Measurements from ENCODE around the gene CRTC3. TPM values are rescaled to one million over a fixed set of nuclear protein-coding genes. Genes with fewer than 3 reads are reported as not detected.

The CRTC3 gene
- total and polyA plus RNA-seq, 2 donors (not counting 3 experiments of a cell fraction or from before 2014, with no cell fraction given) = 16.2 to 26.4 TPM

DNA sequence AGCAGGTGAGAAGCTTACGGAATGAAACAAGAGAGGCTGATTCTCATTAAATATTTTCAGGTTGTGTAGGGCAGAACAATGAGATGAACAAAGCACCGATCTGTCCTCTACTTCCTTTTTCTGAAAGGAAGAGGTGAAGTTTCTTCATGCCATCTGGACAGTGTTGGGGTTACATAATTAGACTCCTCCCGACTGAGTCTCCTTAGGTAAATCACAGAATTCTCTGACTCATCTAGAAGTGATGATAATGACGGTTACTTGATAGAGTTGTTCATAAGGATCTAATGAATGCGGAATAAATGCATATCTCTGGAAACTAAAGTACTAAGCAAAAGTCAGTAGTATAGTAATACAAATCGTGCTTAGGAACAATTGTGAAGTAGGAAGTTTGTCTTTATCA lies 21.2 kb downstream of the CRTC3 start:
- Histone ChIP-seq H3K9ac (replicated peaks; ENCODE audit: extremely low read depth, insufficient read depth, low read length) (no peak overlapping the region), H4K20me1 (replicated peaks; ENCODE audit: control insufficient read depth, extremely low read depth, insufficient read depth, low read length) (no peaks in the 10 kb centered on the region), H3K27me3 (ENCODE audit: control insufficient read depth in 2 of 2, insufficient read depth in 2 of 2, low read length in 2 of 2) (no peaks in the 10 kb centered on the region), H3K4me2 (ENCODE audit: insufficient read depth, low read length) (no peak overlapping the region), H3K9me1 (replicated peaks; ENCODE audit: control insufficient read depth, extremely low read depth, insufficient read depth, low read length) (no peaks in the 10 kb centered on the region), H3K4me1 (ENCODE audit: control insufficient read depth, extremely low read depth, insufficient read depth, low read length) (no peaks in the 10 kb centered on the region), H3K36me3 (ENCODE audit: control insufficient read depth in 2 of 2, extremely low read depth in 1 of 2, insufficient read depth in 2 of 2, low read length in 2 of 2) (peaks cover 0 to 3% of the 10 kb centered on the region in 2 experiments), H3K9me3 (replicated peaks; ENCODE audit: control insufficient read depth, insufficient read depth, low read length) (no peaks in the 10 kb centered on the region), H3K4me3 (replicated peaks in 1 of 3; ENCODE audit: insufficient read depth in 1 of 3, low read depth in 1 of 3, low read length in 3 of 3) (no peak overlapping the region), H3K79me2 (ENCODE audit: control insufficient read depth, insufficient read depth, low read length) (no peaks in the 10 kb centered on the region), H2AFZ (ENCODE audit: low read depth, low read length) (no peak overlapping the region), H3K27ac (ENCODE audit: insufficient read depth, low read depth, low read length) (no peak overlapping the region)
- intact Hi-C loops (cut with micrococcal nuclease) = no loop called here
- CTCF ChIA-PET = interaction anchor here (1.0 kb wide), 1 partner anchor 10 kb away, joined by 3 read pairs; no protein-coding TSS in a partner anchor
- FAIRE-seq (no peak), DNase-seq (ENCODE audit: low read depth, low spot score) (no peak)
- POLR2A ChIA-PET = no interaction called here
- TF ChIP-seq POLR2A (IDR thresholded peaks at IDR 0.05; ENCODE audit: low read depth, low read length) (no peak), GATA2 (IDR thresholded peaks at IDR 0.05; ENCODE audit: insufficient read depth, insufficient read length, low read depth, low read length) (no peak), EZH2 (IDR thresholded peaks at IDR 0.05; ENCODE audit: borderline replicate concordance, low read depth, low read length, severe bottlenecking) (no peak), POLR2AphosphoS5 (IDR thresholded peaks at IDR 0.05; ENCODE audit: insufficient read depth, low read depth, low read length) (no peak), MYC (IDR thresholded peaks at IDR 0.05; ENCODE audit: low read depth, low read length) (no peak), FOS (IDR thresholded peaks at IDR 0.05; ENCODE audit: borderline replicate concordance, insufficient read depth, low read length) (no peak), JUN (IDR thresholded peaks at IDR 0.05; ENCODE audit: borderline replicate concordance, insufficient read depth, insufficient read length, low read depth) (no peak)
- TF ChIP-seq, protein P1, sequence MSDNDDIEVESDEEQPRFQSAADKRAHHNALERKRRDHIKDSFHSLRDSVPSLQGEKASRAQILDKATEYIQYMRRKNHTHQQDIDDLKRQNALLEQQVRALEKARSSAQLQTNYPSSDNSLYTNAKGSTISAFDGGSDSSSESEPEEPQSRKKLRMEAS (IDR thresholded peaks at IDR 0.05; ENCODE audit: insufficient read depth, insufficient read length) = no peak
- TF ChIP-seq, protein P2, sequence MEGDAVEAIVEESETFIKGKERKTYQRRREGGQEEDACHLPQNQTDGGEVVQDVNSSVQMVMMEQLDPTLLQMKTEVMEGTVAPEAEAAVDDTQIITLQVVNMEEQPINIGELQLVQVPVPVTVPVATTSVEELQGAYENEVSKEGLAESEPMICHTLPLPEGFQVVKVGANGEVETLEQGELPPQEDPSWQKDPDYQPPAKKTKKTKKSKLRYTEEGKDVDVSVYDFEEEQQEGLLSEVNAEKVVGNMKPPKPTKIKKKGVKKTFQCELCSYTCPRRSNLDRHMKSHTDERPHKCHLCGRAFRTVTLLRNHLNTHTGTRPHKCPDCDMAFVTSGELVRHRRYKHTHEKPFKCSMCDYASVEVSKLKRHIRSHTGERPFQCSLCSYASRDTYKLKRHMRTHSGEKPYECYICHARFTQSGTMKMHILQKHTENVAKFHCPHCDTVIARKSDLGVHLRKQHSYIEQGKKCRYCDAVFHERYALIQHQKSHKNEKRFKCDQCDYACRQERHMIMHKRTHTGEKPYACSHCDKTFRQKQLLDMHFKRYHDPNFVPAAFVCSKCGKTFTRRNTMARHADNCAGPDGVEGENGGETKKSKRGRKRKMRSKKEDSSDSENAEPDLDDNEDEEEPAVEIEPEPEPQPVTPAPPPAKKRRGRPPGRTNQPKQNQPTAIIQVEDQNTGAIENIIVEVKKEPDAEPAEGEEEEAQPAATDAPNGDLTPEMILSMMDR (IDR thresholded peaks at IDR 0.05; ENCODE audit: extremely low read depth in 1 of 2, insufficient read depth in 1 of 2, low read depth in 1 of 2, low read length in 2 of 2) = no peak
- BruUV-seq (replicated peaks) = no TSS peak
- dilution Hi-C loops (cut with MboI; ENCODE audit: extremely low pct_ligation_motif_present, low sequenced_read_pairs) = no loop called here
